Fibroblast of the conjunctiva (primary cell): ENCODE measurements around the gene CACNB2.

Experiments
- DNase-seq: peaks from one replicate; pipeline ENCODE4 v3.0.0-alpha.2; 2010; ENCODE audit warnings: low read depth

CACNB2 gene

GRCh38 chr10:18140149-18140956, at the start of gene CACNB2:
Gene CACNB2 (plus strand): TSS chr10:18140424.
- DNase-seq: peak; percentile 23

- DNase-seq: no peak
Observed at GRCh38 chr10:18094332-18094731, 45.9 kb upstream of the CACNB2 start.

GRCh38 chr10:18094793-18095192, 45.4 kb upstream of the CACNB2 start:
- DNase-seq: no peak

GRCh38 chr10:18097524-18097923, 42.7 kb upstream of the CACNB2 start:
- no peak for DNase-seq

GRCh38 chr10:18098201-18098600, 42.0 kb upstream of the CACNB2 start:
- DNase-seq: no peak

- DNase-seq: no peak
Observed at GRCh38 chr10:18099415-18099814, 40.8 kb upstream of the CACNB2 start.

GRCh38 chr10:18100669-18101068, 39.6 kb upstream of the CACNB2 start:
- DNase-seq: no peak

GRCh38 chr10:18102404-18102803, 37.8 kb upstream of the CACNB2 start:
- DNase-seq: no peak

- peak; percentile 10 for DNase-seq
Observed at GRCh38 chr10:18104223-18104872, 35.9 kb upstream of the CACNB2 start.

- no peak for DNase-seq
Observed at GRCh38 chr10:18109341-18109870, 30.8 kb upstream of the CACNB2 start.

- DNase-seq: no peak
Observed at GRCh38 chr10:18113881-18114280, 26.3 kb upstream of the CACNB2 start.

GRCh38 chr10:18117276-18117675, 22.9 kb upstream of the CACNB2 start:
- DNase-seq: no peak

- DNase-seq: no peak
Observed at GRCh38 chr10:18122753-18123152, 17.5 kb upstream of the CACNB2 start.

- no peak for DNase-seq
Observed at GRCh38 chr10:18133046-18133445, 7.2 kb upstream of the CACNB2 start.

- no peak for DNase-seq
Observed at GRCh38 chr10:18134509-18134908, 5.7 kb upstream of the CACNB2 start.

GRCh38 chr10:18134921-18135320, 5.3 kb upstream of the CACNB2 start:
- DNase-seq: no peak

- DNase-seq: no peak
Observed at GRCh38 chr10:18136073-18136791, 4.0 kb upstream of the CACNB2 start.

GRCh38 chr10:18137111-18137510, 3.1 kb upstream of the CACNB2 start:
- DNase-seq: no peak

- DNase-seq: no peak
Observed at GRCh38 chr10:18140957-18141845, 977 bp downstream of the CACNB2 start.

- DNase-seq: no peak
Observed at GRCh38 chr10:18142151-18142550, 1.9 kb downstream of the CACNB2 start.

GRCh38 chr10:18144396-18144795, 4.2 kb downstream of the CACNB2 start:
- DNase-seq: no peak

- peak; percentile 47 for DNase-seq
Observed at GRCh38 chr10:18144928-18145327, 4.7 kb downstream of the CACNB2 start.
